ENCODE data around the gene GAS2L1.

The GAS2L1 gene

GRCh38 chr22:29306175-29306834 lies at the start of gene GAS2L1:
TSS of gene GAS2L1 (plus strand) at chr22:29306650. CDS start at chr22:29308106, 1,456 bp downstream.
- no peak for DNase-seq (ENCODE audit: low read depth in 2 of 2)

- DNase-seq (ENCODE audit: low read depth in 2 of 2), result no peak
These were observed 48.7 kb upstream of the GAS2L1 start for GRCh38 chr22:29257751-29258181.

- no peak for DNase-seq (ENCODE audit: low read depth in 2 of 2)
These were observed 47.8 kb upstream of the GAS2L1 start for GRCh38 chr22:29258407-29259252.

- DNase-seq (ENCODE audit: low read depth in 2 of 2), result no peak
These were observed 47.1 kb upstream of the GAS2L1 start for GRCh38 chr22:29259253-29259899.

GRCh38 chr22:29260031-29260560 lies 46.4 kb upstream of the GAS2L1 start:
- DNase-seq (ENCODE audit: low read depth in 2 of 2), result no peak

GRCh38 chr22:29260601-29261315 lies 45.7 kb upstream of the GAS2L1 start:
- no peak for DNase-seq (ENCODE audit: low read depth in 2 of 2)

- DNase-seq (ENCODE audit: low read depth in 2 of 2), result no peak
These were observed 42.6 kb upstream of the GAS2L1 start for GRCh38 chr22:29263791-29264276.

- no peak for DNase-seq (ENCODE audit: low read depth in 2 of 2)
These were observed 41.1 kb upstream of the GAS2L1 start for GRCh38 chr22:29265305-29265704.

- DNase-seq (ENCODE audit: low read depth in 2 of 2), result no peak
These were observed 40.5 kb upstream of the GAS2L1 start for GRCh38 chr22:29265929-29266328.

GRCh38 chr22:29266564-29267461 lies 39.6 kb upstream of the GAS2L1 start:
- no peak for DNase-seq (ENCODE audit: low read depth in 2 of 2)

- DNase-seq (ENCODE audit: low read depth in 2 of 2), result no peak
These were observed 39.0 kb upstream of the GAS2L1 start for GRCh38 chr22:29267462-29267857.

GRCh38 chr22:29267858-29268510 lies 38.5 kb upstream of the GAS2L1 start, which contains the start of the genes EWSR1 and RHBDD3:
TSS of gene EWSR1 (plus strand) at chr22:29268268. CDS start at chr22:29268337, 69 bp downstream.
TSS of gene RHBDD3 (minus strand) at chr22:29267981. CDS start at chr22:29265626, 2,355 bp downstream.
- peak; percentile 90 to 91 for DNase-seq (ENCODE audit: low read depth in 2 of 2)

GRCh38 chr22:29268511-29269229 lies 37.8 kb upstream of the GAS2L1 start:
- DNase-seq (ENCODE audit: low read depth in 2 of 2), result peak in 1 of 2 donors; percentile 23

GRCh38 chr22:29269230-29269604 lies 37.2 kb upstream of the GAS2L1 start:
- DNase-seq (ENCODE audit: low read depth in 2 of 2), result no peak

GRCh38 chr22:29269731-29270474 lies 36.5 kb upstream of the GAS2L1 start:
- DNase-seq (ENCODE audit: low read depth in 2 of 2), result no peak

GRCh38 chr22:29270475-29271271 lies 35.8 kb upstream of the GAS2L1 start:
- no peak for DNase-seq (ENCODE audit: low read depth in 2 of 2)

- no peak for DNase-seq (ENCODE audit: low read depth in 2 of 2)
These were observed 33.8 kb upstream of the GAS2L1 start for GRCh38 chr22:29272624-29273023.
